ENCODE measurements around the gene MID1.

DNA sequence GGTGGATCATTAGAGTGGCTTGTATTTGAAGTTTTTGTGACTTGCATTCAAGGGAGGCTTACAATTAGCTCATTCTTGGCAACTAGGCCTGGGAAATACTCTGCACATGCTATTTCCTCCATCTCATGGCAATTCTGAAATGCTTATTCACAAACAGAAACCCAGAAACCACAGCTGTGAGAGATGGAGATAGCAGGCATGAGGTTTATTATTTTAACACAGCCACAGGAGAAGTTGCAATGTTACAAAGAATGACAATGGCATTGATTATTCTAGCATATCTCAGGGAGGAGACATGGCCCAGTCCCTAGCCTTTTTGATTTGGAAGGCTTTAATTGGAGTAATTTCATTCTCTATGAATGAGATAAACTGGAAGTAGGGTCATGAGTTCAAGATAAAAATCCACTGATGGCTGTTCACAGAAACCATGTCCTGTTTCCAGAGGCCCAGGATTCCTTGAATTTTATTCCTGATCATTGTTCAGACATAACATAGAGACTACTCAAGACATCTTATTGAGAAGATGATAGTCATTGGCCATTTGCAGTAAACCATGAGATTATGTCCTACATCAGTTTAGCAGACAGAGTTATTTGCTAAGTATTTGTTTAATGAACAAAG lies 123.9 kb downstream of the MID1 start:
- TF ChIP-seq, protein P1, sequence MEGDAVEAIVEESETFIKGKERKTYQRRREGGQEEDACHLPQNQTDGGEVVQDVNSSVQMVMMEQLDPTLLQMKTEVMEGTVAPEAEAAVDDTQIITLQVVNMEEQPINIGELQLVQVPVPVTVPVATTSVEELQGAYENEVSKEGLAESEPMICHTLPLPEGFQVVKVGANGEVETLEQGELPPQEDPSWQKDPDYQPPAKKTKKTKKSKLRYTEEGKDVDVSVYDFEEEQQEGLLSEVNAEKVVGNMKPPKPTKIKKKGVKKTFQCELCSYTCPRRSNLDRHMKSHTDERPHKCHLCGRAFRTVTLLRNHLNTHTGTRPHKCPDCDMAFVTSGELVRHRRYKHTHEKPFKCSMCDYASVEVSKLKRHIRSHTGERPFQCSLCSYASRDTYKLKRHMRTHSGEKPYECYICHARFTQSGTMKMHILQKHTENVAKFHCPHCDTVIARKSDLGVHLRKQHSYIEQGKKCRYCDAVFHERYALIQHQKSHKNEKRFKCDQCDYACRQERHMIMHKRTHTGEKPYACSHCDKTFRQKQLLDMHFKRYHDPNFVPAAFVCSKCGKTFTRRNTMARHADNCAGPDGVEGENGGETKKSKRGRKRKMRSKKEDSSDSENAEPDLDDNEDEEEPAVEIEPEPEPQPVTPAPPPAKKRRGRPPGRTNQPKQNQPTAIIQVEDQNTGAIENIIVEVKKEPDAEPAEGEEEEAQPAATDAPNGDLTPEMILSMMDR (IDR thresholded peaks at IDR 0.05; ENCODE audit: low read depth, low read length) = no peak
- no peak for TF ChIP-seq EZH2phosphoT487 (IDR thresholded peaks at IDR 0.05; ENCODE audit: low read depth)
